ENCODE results near the gene ALK. TPM values are rescaled to one million over a fixed set of nuclear protein-coding genes. Genes with fewer than 3 reads are reported as not detected.

Gene ALK
- total RNA-seq, 4 donors from 2014 or later = 0.32 to 0.42 TPM; not detected in 2

- TF ChIP-seq, protein P1, sequence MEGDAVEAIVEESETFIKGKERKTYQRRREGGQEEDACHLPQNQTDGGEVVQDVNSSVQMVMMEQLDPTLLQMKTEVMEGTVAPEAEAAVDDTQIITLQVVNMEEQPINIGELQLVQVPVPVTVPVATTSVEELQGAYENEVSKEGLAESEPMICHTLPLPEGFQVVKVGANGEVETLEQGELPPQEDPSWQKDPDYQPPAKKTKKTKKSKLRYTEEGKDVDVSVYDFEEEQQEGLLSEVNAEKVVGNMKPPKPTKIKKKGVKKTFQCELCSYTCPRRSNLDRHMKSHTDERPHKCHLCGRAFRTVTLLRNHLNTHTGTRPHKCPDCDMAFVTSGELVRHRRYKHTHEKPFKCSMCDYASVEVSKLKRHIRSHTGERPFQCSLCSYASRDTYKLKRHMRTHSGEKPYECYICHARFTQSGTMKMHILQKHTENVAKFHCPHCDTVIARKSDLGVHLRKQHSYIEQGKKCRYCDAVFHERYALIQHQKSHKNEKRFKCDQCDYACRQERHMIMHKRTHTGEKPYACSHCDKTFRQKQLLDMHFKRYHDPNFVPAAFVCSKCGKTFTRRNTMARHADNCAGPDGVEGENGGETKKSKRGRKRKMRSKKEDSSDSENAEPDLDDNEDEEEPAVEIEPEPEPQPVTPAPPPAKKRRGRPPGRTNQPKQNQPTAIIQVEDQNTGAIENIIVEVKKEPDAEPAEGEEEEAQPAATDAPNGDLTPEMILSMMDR (IDR thresholded peaks at IDR 0.05) = no peak
- TF ChIP-seq EP300 (IDR thresholded peaks at IDR 0.05) (no peak), POLR2A (IDR thresholded peaks at IDR 0.05) (no peak)
- 91% methylated on average over 4 of the region's 4 CpGs for WGBS
- no peaks in the 10 kb centered on the region for H3K36me3 ChIP-seq
- no peak overlapping the region for H3K27ac ChIP-seq
- no peaks in the 10 kb centered on the region for H3K4me1 ChIP-seq
- DNase-seq (ENCODE audit: low spot score in 2 of 2) = no peak
- H3K9me3 ChIP-seq = no peaks in the 10 kb centered on the region
- no peak overlapping the region for H3K4me3 ChIP-seq
- H3K27me3 ChIP-seq = peaks cover 3% of the 10 kb centered on the region
These were observed 104.1 kb downstream of the ALK start for GRCh38 chr2:29817299-29817698.

DNA sequence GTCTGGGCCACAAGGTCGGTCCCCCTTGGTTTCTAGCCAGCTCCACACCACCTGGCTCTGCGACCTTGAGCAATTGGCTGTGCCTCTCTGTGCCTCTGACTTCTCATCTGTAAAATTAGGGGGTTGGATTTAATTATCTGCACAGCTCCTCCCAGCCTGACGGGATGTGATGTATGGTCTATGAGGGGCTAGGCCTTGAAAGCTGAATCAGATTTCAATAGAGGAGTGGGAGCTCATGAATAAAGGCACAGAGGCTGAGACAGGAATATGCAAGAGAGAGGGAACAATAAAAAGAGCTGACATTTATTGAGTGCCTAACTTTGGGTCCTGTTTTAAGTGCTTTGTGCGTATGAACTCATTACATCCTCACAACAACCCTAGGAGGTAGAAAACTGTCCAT, 104.7 kb downstream of the ALK start:
- TF ChIP-seq POLR2A (IDR thresholded peaks at IDR 0.05) = no peak
- no peak for TF ChIP-seq POLR2AphosphoS5 (IDR thresholded peaks at IDR 0.05)
- TF ChIP-seq, protein P1 (IDR thresholded peaks at IDR 0.05) = no peak
- no peak for TF ChIP-seq EP300 (IDR thresholded peaks at IDR 0.05)
- no peaks in the 10 kb centered on the region for H3K36me3 ChIP-seq
- peaks cover 3% of the 10 kb centered on the region for H3K27me3 ChIP-seq
- no peaks in the 10 kb centered on the region for H3K9me3 ChIP-seq
- no peak overlapping the region for H3K27ac ChIP-seq
- WGBS = 55% methylated on average over 4 of the region's 4 CpGs
- DNase-seq (ENCODE audit: low spot score in 2 of 2) = no peak
- H3K4me3 ChIP-seq = no peak overlapping the region
- H3K4me1 ChIP-seq = no peaks in the 10 kb centered on the region

DNA sequence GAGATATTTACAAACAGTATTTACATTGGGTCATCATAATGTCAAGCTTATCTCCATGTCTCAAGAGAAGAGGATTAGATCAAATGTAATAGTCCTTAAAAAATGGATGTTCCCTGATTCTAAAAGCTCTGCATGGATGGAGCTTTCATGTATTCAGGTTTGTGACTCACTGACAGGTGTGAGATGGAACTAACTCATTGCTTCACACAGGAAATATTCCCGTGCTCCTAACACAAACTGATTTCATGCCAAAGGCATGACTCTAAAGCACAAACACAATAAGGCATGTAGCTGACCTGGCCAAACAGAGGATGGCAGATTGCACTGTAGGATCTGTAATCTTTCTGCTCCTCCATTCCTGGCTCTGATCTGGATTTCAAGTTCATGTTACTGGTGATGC, 110.0 kb downstream of the ALK start:
- WGBS = 33% methylated on average over 1 of the region's 1 CpG
- DNase-seq (ENCODE audit: low spot score in 2 of 2) = no peak
- no peaks in the 10 kb centered on the region for H3K36me3 ChIP-seq

DNA sequence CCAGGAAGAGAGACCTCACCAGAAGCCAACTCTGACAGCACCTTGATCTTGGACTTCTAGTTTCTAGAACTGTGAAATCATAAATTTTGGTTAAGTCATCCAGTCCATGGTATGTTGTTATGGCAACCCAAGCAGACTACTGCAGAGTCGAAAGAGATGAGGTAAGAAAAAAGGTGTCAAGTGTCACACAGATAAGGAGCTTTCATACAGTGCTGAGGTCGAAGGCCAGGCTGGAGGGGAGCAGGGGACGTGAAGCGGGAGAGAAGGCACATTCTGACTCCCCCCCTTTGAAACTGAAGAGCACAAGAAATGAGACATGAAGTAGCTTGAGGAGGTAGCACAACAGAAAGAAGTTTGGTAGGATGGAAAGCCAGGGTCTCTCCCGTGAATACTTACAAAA, 110.4 kb downstream of the ALK start:
- Histone ChIP-seq H3K27me3 (no peaks in the 10 kb centered on the region), H3K4me1 (no peaks in the 10 kb centered on the region), H3K4me3 (no peak overlapping the region), H3K9me3 (no peaks in the 10 kb centered on the region), H3K36me3 (no peaks in the 10 kb centered on the region), H3K27ac (no peak overlapping the region)
- TF ChIP-seq, protein P1 (IDR thresholded peaks at IDR 0.05) = no peak
- TF ChIP-seq POLR2AphosphoS5 (IDR thresholded peaks at IDR 0.05) (no peak), EP300 (IDR thresholded peaks at IDR 0.05) (no peak), POLR2A (IDR thresholded peaks at IDR 0.05) (no peak)
- no peak for DNase-seq (ENCODE audit: low spot score in 2 of 2)
- 45% methylated on average over 4 of the region's 5 CpGs for WGBS

More for the DNA sequence above, 110.0 kb downstream of the ALK start:
- Histone ChIP-seq H3K4me3 (no peak overlapping the region), H3K27me3 (no peaks in the 10 kb centered on the region), H3K4me1 (no peaks in the 10 kb centered on the region), H3K9me3 (no peaks in the 10 kb centered on the region), H3K27ac (no peak overlapping the region)
- no peak for TF ChIP-seq POLR2AphosphoS5 (IDR thresholded peaks at IDR 0.05)
- TF ChIP-seq POLR2A (IDR thresholded peaks at IDR 0.05) = no peak
- no peak for TF ChIP-seq EP300 (IDR thresholded peaks at IDR 0.05)
- TF ChIP-seq, protein P1 (IDR thresholded peaks at IDR 0.05) = no peak

- 30% methylated on average over 3 of the region's 4 CpGs for WGBS
- Histone ChIP-seq H3K4me1 (no peaks in the 10 kb centered on the region), H3K27ac (no peak overlapping the region), H3K27me3 (no peaks in the 10 kb centered on the region), H3K4me3 (no peak overlapping the region), H3K9me3 (no peaks in the 10 kb centered on the region), H3K36me3 (no peaks in the 10 kb centered on the region)
- DNase-seq (ENCODE audit: low spot score in 2 of 2) = no peak
- TF ChIP-seq POLR2A (IDR thresholded peaks at IDR 0.05) (no peak), POLR2AphosphoS5 (IDR thresholded peaks at IDR 0.05) (no peak), EP300 (IDR thresholded peaks at IDR 0.05) (no peak)
- TF ChIP-seq, protein P1 (IDR thresholded peaks at IDR 0.05) = no peak
These were observed 113.1 kb downstream of the ALK start for GRCh38 chr2:29808321-29808720.
